HepG2 (cell line): ENCODE results near the gene S100G. TPM values are rescaled to one million over a fixed set of nuclear protein-coding genes. Genes with fewer than 3 reads are reported as not detected.
A peak's percentile ranks its signal among the peaks of the same experiment; 100 is the strongest.

Experiments
- ATRX ChIP-seq: sonication (generic); formaldehyde crosslinking; IDR thresholded peaks from 2 replicates; pipeline ENCODE4 v1.4.0; 2020; ENCODE audit warnings: missing genetic modification reagents, borderline replicate concordance
- ELF3 ChIP-seq: IDR thresholded peaks from 2 replicates; pipeline ENCODE4 v1.6.1; 2016; ENCODE audit warnings: missing genetic modification reagents, missing compliant biosample characterization
- HNF4A ChIP-seq: sonication (generic); formaldehyde crosslinking; IDR thresholded peaks from 2 replicates; pipeline ENCODE4 v1.4.0; 2020; ENCODE audit warnings: missing genetic modification reagents
- KDM1A ChIP-seq: IDR thresholded peaks from 2 replicates; pipeline ENCODE4 v1.6.1; 2016; ENCODE audit warnings: missing compliant biosample characterization
- MED1 ChIP-seq: sonication (generic); formaldehyde crosslinking; IDR thresholded peaks from 2 replicates; pipeline ENCODE4 v1.4.0; 2020; ENCODE audit warnings: missing genetic modification reagents
- SOX13 ChIP-seq, 3 experiments: fragments of 450-650 bp in 1 of 3; sonication (generic) in 1 of 3; formaldehyde crosslinking in 1 of 3; IDR thresholded peaks in 2 of 3; conservative IDR thresholded peaks in 1 of 3; 2 replicates each; pipeline versions ENCODE4 v1.5.0 to v1.6.1; 2016 to 2020; ENCODE audit warnings: antibody characterized with exemption in 1 of 3, mild to moderate bottlenecking in 1 of 3, missing compliant biosample characterization in 1 of 3, missing genetic modification reagents in 1 of 3, moderate library complexity in 1 of 3
- ZFP36L2 ChIP-seq: sonication (generic); formaldehyde crosslinking; IDR thresholded peaks from 2 replicates; pipeline ENCODE4 v1.4.0; 2020; ENCODE audit warnings: missing genetic modification reagents
- ZFYVE20 ChIP-seq: sonication (generic); formaldehyde crosslinking; IDR thresholded peaks from 2 replicates; pipeline ENCODE4 v1.8.0; 2023; ENCODE audit warnings: low read depth, mild to moderate bottlenecking, moderate library complexity, missing genetic modification reagents, borderline replicate concordance
- ZNF749 ChIP-seq: sonication (generic); formaldehyde crosslinking; IDR thresholded peaks from 2 replicates; pipeline ENCODE4 v1.8.0; 2022; ENCODE audit warnings: mild to moderate bottlenecking, missing genetic modification reagents, moderate library complexity, borderline replicate concordance
- polyA plus RNA-seq, 8 experiments: library from polyadenylated mRNA; depleted of rRNA in 3 of 8; stranded (reverse) in 7 of 8; unstranded in 1 of 8; fragments of >200 nt; fragmentation: Illumina TruSeq in 4 of 8; extraction: Trizol in 4 of 8; gene quantifications; 2 replicates each; pipeline versions ENCODE4 v1.2.1 to v1.2.3, GENCODE V29; 2011 to 2016; ENCODE audit warnings: low read depth in 4 of 8, missing spikeins in 1 of 8, mixed read lengths in 1 of 8; ENCODE audit not compliant: insufficient read depth in 1 of 8
- total RNA-seq, 5 experiments: library from RNA; depleted of rRNA; stranded (reverse); fragments of >200 nt; fragmentation: Illumina TruSeq; extraction: Trizol; gene quantifications; 2 replicates each; pipeline ENCODE4 v1.2.3, GENCODE V29; 2016; ENCODE audit warnings: low read depth in 1 of 5
- TF ChIP-seq, protein P1 (sequence below): sonication (generic); formaldehyde crosslinking; IDR thresholded peaks from 2 replicates; pipeline ENCODE4 v1.9.0; 2021; ENCODE audit warnings: missing genetic modification reagents, mild to moderate bottlenecking, borderline replicate concordance
- TF ChIP-seq, protein P2 (sequence below): sonication (generic); formaldehyde crosslinking; conservative IDR thresholded peaks from 2 replicates; pipeline ENCODE4 v1.8.1; 2023; ENCODE audit warnings: missing genetic modification reagents
- TF ChIP-seq, protein P3 (sequence below): sonication (generic); formaldehyde crosslinking; IDR thresholded peaks from 2 replicates; pipeline ENCODE4 v1.5.0; 2020; ENCODE audit warnings: missing genetic modification reagents

Gene S100G
- total and polyA plus RNA-seq, 2 of the 13 experiments (the other 11 are each of a cell fraction or from before 2014, with no cell fraction given), result not detected

DNA sequence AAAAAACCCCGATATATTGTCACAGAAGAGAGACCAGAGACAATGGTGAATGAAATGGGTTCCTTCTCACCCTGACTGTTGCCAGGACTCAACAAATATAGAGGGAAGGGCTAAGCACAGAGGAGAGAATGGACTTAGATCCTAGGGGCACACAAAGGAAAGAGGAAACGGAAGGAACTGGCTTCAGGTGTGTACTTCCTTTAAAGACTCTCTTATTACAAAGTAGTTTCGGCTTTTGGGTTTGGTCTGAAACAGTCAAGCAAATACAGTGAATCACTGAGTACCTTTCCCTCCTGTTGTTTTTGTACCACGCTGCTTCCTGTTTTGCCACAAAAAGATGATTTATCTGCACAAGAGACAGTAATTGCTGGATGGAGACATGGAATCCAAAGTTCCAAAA lies 46.1 kb upstream of the S100G start (continued):
- TF ChIP-seq ZNF749 (CRISPR knock-in tag), result no peak
- peak; percentile 68 for TF ChIP-seq ELF3 (CRISPR knock-in tag)
- TF ChIP-seq, protein P1, sequence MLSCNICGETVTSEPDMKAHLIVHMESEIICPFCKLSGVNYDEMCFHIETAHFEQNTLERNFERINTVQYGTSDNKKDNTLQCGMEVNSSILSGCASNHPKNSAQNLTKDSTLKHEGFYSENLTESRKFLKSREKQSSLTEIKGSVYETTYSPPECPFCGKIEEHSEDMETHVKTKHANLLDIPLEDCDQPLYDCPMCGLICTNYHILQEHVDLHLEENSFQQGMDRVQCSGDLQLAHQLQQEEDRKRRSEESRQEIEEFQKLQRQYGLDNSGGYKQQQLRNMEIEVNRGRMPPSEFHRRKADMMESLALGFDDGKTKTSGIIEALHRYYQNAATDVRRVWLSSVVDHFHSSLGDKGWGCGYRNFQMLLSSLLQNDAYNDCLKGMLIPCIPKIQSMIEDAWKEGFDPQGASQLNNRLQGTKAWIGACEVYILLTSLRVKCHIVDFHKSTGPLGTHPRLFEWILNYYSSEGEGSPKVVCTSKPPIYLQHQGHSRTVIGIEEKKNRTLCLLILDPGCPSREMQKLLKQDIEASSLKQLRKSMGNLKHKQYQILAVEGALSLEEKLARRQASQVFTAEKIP, result no peak
- TF ChIP-seq, protein P2, sequence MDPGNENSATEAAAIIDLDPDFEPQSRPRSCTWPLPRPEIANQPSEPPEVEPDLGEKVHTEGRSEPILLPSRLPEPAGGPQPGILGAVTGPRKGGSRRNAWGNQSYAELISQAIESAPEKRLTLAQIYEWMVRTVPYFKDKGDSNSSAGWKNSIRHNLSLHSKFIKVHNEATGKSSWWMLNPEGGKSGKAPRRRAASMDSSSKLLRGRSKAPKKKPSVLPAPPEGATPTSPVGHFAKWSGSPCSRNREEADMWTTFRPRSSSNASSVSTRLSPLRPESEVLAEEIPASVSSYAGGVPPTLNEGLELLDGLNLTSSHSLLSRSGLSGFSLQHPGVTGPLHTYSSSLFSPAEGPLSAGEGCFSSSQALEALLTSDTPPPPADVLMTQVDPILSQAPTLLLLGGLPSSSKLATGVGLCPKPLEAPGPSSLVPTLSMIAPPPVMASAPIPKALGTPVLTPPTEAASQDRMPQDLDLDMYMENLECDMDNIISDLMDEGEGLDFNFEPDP (CRISPR knock-in tag), result no peak
- no peak for TF ChIP-seq SOX13 (IDR thresholded peaks at IDR 0.05)
- TF ChIP-seq SOX13 (CRISPR knock-in tag; conservative IDR thresholded peaks at IDR 0.05 in 1 of 2, IDR thresholded peaks at IDR 0.05 in 1 of 2), result peak in 1 of 2 experiments; percentile 32; a peak in 1 of 4 replicates
- TF ChIP-seq MED1, result peak; percentile 70
- TF ChIP-seq ZFP36L2, result no peak
- TF ChIP-seq KDM1A, result no peak
- TF ChIP-seq ZFYVE20 (CRISPR knock-in tag), result no peak
- TF ChIP-seq HNF4A, result peak; percentile 42; the same call in 1 of the 2 replicates
- TF ChIP-seq, protein P3, sequence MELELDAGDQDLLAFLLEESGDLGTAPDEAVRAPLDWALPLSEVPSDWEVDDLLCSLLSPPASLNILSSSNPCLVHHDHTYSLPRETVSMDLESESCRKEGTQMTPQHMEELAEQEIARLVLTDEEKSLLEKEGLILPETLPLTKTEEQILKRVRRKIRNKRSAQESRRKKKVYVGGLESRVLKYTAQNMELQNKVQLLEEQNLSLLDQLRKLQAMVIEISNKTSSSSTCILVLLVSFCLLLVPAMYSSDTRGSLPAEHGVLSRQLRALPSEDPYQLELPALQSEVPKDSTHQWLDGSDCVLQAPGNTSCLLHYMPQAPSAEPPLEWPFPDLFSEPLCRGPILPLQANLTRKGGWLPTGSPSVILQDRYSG (CRISPR knock-in tag), result no peak
- TF ChIP-seq ATRX (CRISPR knock-in tag), result no peak
